ENCODE results near the gene SDK1. TPM values are rescaled to one million over a fixed set of nuclear protein-coding genes. Genes with fewer than 3 reads are reported as not detected.

Gene SDK1
- total and polyA plus RNA-seq, 11 donors = 2.2 to 5.8 (median 3.4) TPM

DNA sequence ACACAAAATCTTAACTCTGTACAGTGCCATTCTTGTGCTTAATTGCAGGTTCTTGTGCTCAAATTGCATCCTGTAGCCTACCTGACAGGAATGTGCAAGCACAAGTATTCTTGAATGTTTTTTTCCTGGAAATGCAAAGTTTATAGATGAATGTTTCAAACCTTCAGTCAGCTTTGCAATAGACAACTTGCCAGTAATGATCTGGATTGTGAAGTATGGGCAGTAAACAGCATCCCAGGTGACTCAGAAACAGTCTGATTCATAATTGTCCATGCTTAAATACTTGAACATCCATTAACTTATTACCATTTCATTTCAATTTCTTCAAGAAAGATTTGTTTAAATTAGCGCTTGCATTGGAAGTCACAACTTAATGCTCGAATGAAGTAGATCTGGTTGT, 347.2 kb downstream of the SDK1 start:
- Histone ChIP-seq H3K9me3 (no peaks in the 10 kb centered on the region), H3K27me3 (no peaks in the 10 kb centered on the region), H3K36me3 (no peaks in the 10 kb centered on the region), H3K4me3 (no peak overlapping the region), H3K27ac (no peak overlapping the region), H3K4me1 (no peaks in the 10 kb centered on the region)
- DNase-seq (no peak), ATAC-seq (no peak)
- intact Hi-C loops (cut with DNase I) = no loop called here
- TF ChIP-seq, protein P1, sequence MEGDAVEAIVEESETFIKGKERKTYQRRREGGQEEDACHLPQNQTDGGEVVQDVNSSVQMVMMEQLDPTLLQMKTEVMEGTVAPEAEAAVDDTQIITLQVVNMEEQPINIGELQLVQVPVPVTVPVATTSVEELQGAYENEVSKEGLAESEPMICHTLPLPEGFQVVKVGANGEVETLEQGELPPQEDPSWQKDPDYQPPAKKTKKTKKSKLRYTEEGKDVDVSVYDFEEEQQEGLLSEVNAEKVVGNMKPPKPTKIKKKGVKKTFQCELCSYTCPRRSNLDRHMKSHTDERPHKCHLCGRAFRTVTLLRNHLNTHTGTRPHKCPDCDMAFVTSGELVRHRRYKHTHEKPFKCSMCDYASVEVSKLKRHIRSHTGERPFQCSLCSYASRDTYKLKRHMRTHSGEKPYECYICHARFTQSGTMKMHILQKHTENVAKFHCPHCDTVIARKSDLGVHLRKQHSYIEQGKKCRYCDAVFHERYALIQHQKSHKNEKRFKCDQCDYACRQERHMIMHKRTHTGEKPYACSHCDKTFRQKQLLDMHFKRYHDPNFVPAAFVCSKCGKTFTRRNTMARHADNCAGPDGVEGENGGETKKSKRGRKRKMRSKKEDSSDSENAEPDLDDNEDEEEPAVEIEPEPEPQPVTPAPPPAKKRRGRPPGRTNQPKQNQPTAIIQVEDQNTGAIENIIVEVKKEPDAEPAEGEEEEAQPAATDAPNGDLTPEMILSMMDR (IDR thresholded peaks at IDR 0.05) = no peak
- TF ChIP-seq POLR2A (IDR thresholded peaks at IDR 0.05) = no peak
- WGBS, 4 donors = 93 to 99% (median 95%) methylated on average over 2 of the region's 2 CpGs

DNA sequence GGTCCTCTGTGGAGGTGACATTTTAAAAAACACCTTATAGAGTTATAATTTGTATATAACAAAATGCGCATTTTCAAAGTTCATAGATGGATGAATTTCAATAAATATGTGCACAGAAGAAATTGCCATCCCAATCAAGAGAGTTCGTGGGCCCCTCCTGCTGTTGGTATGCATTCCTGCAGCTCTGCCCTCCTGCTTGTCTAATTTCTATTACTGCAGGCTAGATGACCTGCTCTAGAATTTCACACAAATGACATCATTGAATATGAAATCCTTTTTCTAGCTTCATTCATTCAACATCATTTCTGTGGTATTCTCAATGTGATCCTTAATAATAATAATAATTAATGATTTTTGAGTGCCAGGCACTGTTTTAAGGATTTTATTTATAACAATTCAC, 348.2 kb downstream of the SDK1 start:
- WGBS, 4 donors = 87 to 93% (median 91%) methylated on average over 2 of the region's 2 CpGs
- no peaks in the 10 kb centered on the region for H3K9me3 ChIP-seq
- ATAC-seq (no peak), DNase-seq (no peak)
- H3K27ac ChIP-seq = no peak overlapping the region
- H3K36me3 ChIP-seq = no peaks in the 10 kb centered on the region
- intact Hi-C loops (cut with DNase I) = no loop called here
- no peak overlapping the region for H3K4me3 ChIP-seq
- H3K27me3 ChIP-seq = no peaks in the 10 kb centered on the region
- no peaks in the 10 kb centered on the region for H3K4me1 ChIP-seq
- no peak for TF ChIP-seq POLR2A (IDR thresholded peaks at IDR 0.05)
- TF ChIP-seq, protein P1 (IDR thresholded peaks at IDR 0.05) = no peak

DNA sequence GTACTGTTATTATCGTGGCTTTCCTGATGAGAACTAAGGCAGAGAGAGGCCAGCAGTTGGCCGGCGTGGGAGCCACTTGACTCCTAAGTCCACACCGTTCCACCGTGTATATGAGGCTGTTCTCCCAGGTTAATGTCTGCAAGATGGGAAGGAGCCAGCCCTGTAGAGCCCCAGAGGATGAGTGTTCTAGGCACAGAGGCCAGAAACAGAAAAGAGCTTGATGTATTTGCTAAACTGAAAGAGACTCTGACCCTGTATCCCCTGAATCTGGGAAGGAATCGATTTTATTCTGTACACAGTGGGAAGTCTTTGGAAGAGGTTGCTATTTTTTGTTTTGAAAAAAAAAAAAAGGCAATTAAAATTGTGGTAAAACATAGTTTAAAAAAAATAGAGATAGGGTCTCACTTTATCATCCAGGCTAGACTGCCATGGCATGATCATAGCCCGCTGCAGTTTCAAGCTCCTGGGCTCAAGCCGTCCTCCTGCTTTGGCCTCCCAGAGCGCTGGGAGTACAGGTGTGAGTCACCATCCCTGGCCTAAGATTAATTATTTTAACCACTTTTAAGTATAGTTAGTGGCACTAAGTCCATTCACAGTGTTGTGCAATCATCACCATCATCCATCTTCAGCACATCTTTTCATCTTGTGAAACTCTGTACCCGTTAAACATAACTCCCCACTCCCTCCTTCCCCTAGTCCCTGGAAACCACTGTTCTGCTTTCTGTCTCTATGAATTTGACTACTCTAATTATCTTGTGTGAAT, 348.8 kb downstream of the SDK1 start:
- no peaks in the 10 kb centered on the region for H3K9me3 ChIP-seq
- DNase-seq = no peak
- no peak for ATAC-seq
- intact Hi-C loops (cut with DNase I) = no loop called here
- TF ChIP-seq, protein P1 (IDR thresholded peaks at IDR 0.05) = no peak
- TF ChIP-seq POLR2A (IDR thresholded peaks at IDR 0.05) = no peak
- WGBS, 4 donors = 91 to 92% (median 92%) methylated on average over 10 of the region's 10 CpGs
- no peak overlapping the region for H3K4me3 ChIP-seq
- no peaks in the 10 kb centered on the region for H3K36me3 ChIP-seq
- H3K27ac ChIP-seq = no peak overlapping the region
- H3K27me3 ChIP-seq = no peaks in the 10 kb centered on the region
- H3K4me1 ChIP-seq = no peaks in the 10 kb centered on the region

DNA sequence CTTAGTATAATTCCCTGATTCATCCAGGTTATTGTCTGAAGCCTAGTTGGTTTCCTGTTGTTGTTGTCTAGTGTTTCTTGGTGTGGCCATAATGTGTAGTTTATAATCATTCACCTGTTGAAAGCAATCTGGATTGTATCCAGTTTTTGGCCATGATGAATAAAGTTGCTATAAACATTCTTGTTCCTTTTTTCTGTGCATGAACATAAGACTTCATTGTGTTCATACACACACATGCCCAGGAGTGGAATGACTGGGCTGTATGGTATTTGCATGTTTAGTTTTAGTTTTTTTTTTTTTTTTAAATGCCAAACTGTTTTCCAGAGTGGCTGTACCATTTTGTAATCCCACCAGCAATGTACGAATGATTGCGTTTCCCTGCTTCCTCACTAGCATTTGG, 349.8 kb downstream of the SDK1 start:
- Histone ChIP-seq H3K27me3 (no peaks in the 10 kb centered on the region), H3K27ac (no peak overlapping the region), H3K4me1 (no peaks in the 10 kb centered on the region), H3K9me3 (no peaks in the 10 kb centered on the region), H3K36me3 (no peaks in the 10 kb centered on the region), H3K4me3 (no peak overlapping the region)
- DNase-seq = no peak
- no peak for ATAC-seq
- WGBS, 4 donors = 89 to 100% (median 92%) methylated on average over 2 of the region's 2 CpGs
- TF ChIP-seq, protein P1 (IDR thresholded peaks at IDR 0.05) = no peak
- TF ChIP-seq POLR2A (IDR thresholded peaks at IDR 0.05) = no peak
- intact Hi-C loops (cut with DNase I) = no loop called here
